ENCODE measurements around the gene FHDC1. TPM values are rescaled to one million over a fixed set of nuclear protein-coding genes. Genes with fewer than 3 reads are reported as not detected.
A peak's percentile ranks its signal among the peaks of the same experiment; 100 is the strongest.

The FHDC1 gene
- total and polyA plus RNA-seq, 8 donors: 9.0 to 32.9 (median 10.4) TPM

- Histone ChIP-seq H3K4me3 (no peak overlapping the region), H3K9me3 (no peaks in the 10 kb centered on the region), H3K27ac (no peak overlapping the region), H3K4me1 (peaks cover 8% of the 10 kb centered on the region in 2 donors), H3K27me3 (no peaks in the 10 kb centered on the region), H3K36me3 (no peaks in the 10 kb centered on the region)
- DNase-seq: no peak
- intact Hi-C loops (cut with DNase I): no loop called here
- ATAC-seq: no peak
- no peak for TF ChIP-seq CTCF (IDR thresholded peaks at IDR 0.05)
Observed at GRCh38 chr4:152997288-152997687, 61.2 kb downstream of the FHDC1 start.

GRCh38 chr4:152997771-152998487 is 61.8 kb downstream of the FHDC1 start:
- H3K4me3 ChIP-seq: no peak overlapping the region
- ATAC-seq: peak; percentile 78
- H3K27ac ChIP-seq: no peak overlapping the region
- no peaks in the 10 kb centered on the region for H3K27me3 ChIP-seq
- peaks cover 5 to 8% of the 10 kb centered on the region in 2 donors for H3K4me1 ChIP-seq
- intact Hi-C loops (cut with DNase I): no loop called here
- peak in 1 of 4 donors; percentile 59 for DNase-seq
- no peak for TF ChIP-seq CTCF (IDR thresholded peaks at IDR 0.05)
- no peaks in the 10 kb centered on the region for H3K9me3 ChIP-seq
- no peaks in the 10 kb centered on the region for H3K36me3 ChIP-seq

- Histone ChIP-seq H3K4me1 (peaks cover 5 to 8% of the 10 kb centered on the region in 2 donors), H3K36me3 (no peaks in the 10 kb centered on the region), H3K27me3 (no peaks in the 10 kb centered on the region), H3K4me3 (no peak overlapping the region), H3K27ac (no peak overlapping the region), H3K9me3 (no peaks in the 10 kb centered on the region)
- intact Hi-C loops (cut with DNase I): no loop called here
- TF ChIP-seq CTCF (IDR thresholded peaks at IDR 0.05): no peak
- DNase-seq: no peak
- no peak for ATAC-seq
Observed at GRCh38 chr4:152998861-152999260, 62.7 kb downstream of the FHDC1 start.

GRCh38 chr4:152999346-153000075 is 63.4 kb downstream of the FHDC1 start:
- Histone ChIP-seq H3K27ac (no peak overlapping the region), H3K36me3 (no peaks in the 10 kb centered on the region), H3K4me3 (no peak overlapping the region), H3K27me3 (no peaks in the 10 kb centered on the region), H3K4me1 (peaks cover 5 to 8% of the 10 kb centered on the region in 2 donors), H3K9me3 (no peaks in the 10 kb centered on the region)
- intact Hi-C loops (cut with DNase I): no loop called here
- no peak for DNase-seq
- no peak for TF ChIP-seq CTCF (IDR thresholded peaks at IDR 0.05)
- ATAC-seq: no peak

GRCh38 chr4:153000076-153000420 is 63.9 kb downstream of the FHDC1 start:
- Histone ChIP-seq H3K27ac (no peak overlapping the region), H3K4me1 (peaks cover 5 to 8% of the 10 kb centered on the region in 2 donors), H3K4me3 (no peak overlapping the region), H3K9me3 (no peaks in the 10 kb centered on the region), H3K36me3 (no peaks in the 10 kb centered on the region), H3K27me3 (no peaks in the 10 kb centered on the region)
- intact Hi-C loops (cut with DNase I): no loop called here
- DNase-seq: no peak
- TF ChIP-seq CTCF (IDR thresholded peaks at IDR 0.05): no peak
- no peak for ATAC-seq

Measured in left lung (tissue), 10 donors.